NB4 (cell line): Measurements from ENCODE around the gene TACC2.

Experiments used
- MYC ChIP-seq: IDR thresholded peaks from 2 replicates; pipeline ENCODE4 v1.6.1; 2011; ENCODE audit warnings: low read depth, low read length
- POLR2A ChIP-seq: IDR thresholded peaks from 2 replicates; pipeline ENCODE4 v1.6.1; 2011; ENCODE audit warnings: mild to moderate bottlenecking; ENCODE audit not compliant: insufficient read length; ENCODE audit errors: extremely low read depth
- TF ChIP-seq, protein P1 (sequence below): IDR thresholded peaks from one replicate; pipeline ENCODE4 v1.5.1; 2012; ENCODE audit warnings: low read depth, low read length

DNA sequence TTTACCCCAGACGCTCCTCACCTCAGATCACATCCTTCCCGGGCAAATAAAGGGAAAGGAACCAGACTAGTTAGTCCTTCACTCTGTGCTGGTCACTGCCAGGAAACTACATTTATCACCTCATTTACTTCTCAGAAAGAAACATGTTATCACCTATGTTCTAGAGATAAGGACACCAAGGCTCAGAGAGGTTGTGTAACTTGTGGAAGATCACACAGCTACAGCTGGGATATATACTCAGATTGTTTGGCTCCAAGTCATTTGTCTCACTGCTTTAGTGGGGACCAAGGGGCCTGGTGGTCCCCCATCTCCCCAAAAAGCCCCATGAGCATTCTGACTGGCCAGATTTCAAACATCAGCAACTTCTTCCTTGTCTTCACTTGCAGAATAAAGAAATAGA lies 264.6 kb downstream of the TACC2 start:
- TF ChIP-seq POLR2A, result no peak
- TF ChIP-seq, protein P1, sequence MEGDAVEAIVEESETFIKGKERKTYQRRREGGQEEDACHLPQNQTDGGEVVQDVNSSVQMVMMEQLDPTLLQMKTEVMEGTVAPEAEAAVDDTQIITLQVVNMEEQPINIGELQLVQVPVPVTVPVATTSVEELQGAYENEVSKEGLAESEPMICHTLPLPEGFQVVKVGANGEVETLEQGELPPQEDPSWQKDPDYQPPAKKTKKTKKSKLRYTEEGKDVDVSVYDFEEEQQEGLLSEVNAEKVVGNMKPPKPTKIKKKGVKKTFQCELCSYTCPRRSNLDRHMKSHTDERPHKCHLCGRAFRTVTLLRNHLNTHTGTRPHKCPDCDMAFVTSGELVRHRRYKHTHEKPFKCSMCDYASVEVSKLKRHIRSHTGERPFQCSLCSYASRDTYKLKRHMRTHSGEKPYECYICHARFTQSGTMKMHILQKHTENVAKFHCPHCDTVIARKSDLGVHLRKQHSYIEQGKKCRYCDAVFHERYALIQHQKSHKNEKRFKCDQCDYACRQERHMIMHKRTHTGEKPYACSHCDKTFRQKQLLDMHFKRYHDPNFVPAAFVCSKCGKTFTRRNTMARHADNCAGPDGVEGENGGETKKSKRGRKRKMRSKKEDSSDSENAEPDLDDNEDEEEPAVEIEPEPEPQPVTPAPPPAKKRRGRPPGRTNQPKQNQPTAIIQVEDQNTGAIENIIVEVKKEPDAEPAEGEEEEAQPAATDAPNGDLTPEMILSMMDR, result no peak
- no peak for TF ChIP-seq MYC
